Nephron progenitor cell (in vitro differentiated cells): Measurements from ENCODE around the gene MRPL22.
A peak's percentile ranks its signal among the peaks of the same experiment; 100 is the strongest.
"Not testable (repeated sequence)": the region's sequence is repeated elsewhere in the genome, so short reads cannot be mapped to it uniquely, and the experiment has no call there.

Experiments
- DNase-seq: peaks from one replicate; pipeline ENCODE4 v3.0.0; 2021
- H3K27ac Mint-ChIP-seq: 2 replicates; pipeline ENCODE4 v1.8.0; 2021; ENCODE audit warnings: mild to moderate bottlenecking, moderate library complexity, mixed read lengths
- H3K27me3 Mint-ChIP-seq: 2 replicates; pipeline ENCODE4 v1.8.0; 2021; ENCODE audit warnings: mild to moderate bottlenecking, low read depth, mixed read lengths; ENCODE audit not compliant: poor library complexity
- H3K36me3 Mint-ChIP-seq: 2 replicates; pipeline ENCODE4 v1.8.0; 2021; ENCODE audit warnings: low read depth, mixed read lengths
- H3K4me1 Mint-ChIP-seq: 2 replicates; pipeline ENCODE4 v1.8.0; 2021; ENCODE audit warnings: mixed read lengths
- H3K4me3 Mint-ChIP-seq: 2 replicates; pipeline ENCODE4 v1.8.0; 2021; ENCODE audit warnings: mild to moderate bottlenecking, moderate library complexity, mixed read lengths
- H3K9me3 Mint-ChIP-seq: 2 replicates; pipeline ENCODE4 v1.8.0; 2021; ENCODE audit warnings: mild to moderate bottlenecking, moderate library complexity, mixed read lengths
- CTCF ChIP-seq: fragments of 200-600 bp; sonication (generic); IDR thresholded peaks from 2 replicates; pipeline ENCODE4 v1.5.0; 2021; ENCODE audit warnings: antibody characterized with exemption

The MRPL22 gene

DNA sequence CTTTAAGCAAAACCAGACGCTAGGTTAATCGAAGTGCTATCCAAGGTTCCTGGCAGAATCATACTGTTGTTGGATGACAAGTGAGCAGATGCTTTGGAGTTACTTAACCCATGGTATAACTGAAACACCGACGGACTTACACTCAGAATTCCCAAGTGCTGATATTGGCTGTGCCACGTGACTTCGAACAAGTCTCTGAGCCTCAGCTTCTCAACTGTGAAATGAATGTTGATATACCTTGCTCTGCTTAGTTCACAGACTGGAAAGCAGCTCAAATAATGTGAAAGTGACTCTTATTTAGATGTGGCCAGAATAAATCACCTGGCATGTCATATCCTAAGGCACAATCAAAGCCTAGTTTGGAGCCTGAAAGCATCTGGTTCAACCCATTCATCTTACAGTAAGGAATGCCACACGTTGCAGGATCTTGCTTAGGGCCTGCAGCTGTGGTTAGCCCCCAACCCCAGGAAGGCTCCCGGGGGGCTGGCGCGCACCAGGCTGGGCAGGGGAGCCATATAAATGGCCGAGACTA lies 3.6 kb upstream of the MRPL22 start:
- Mint-ChIP-seq H3K27me3 (no peaks in the 10 kb centered on the region), H3K4me1 (peaks cover 21% of the 10 kb centered on the region), H3K27ac (no peak overlapping the region), H3K9me3 (no peaks in the 10 kb centered on the region), H3K4me3 (peak overlapping the region; percentile 92), H3K36me3 (peaks cover 28% of the 10 kb centered on the region)
- no peak for DNase-seq
- no peak for TF ChIP-seq CTCF

DNA sequence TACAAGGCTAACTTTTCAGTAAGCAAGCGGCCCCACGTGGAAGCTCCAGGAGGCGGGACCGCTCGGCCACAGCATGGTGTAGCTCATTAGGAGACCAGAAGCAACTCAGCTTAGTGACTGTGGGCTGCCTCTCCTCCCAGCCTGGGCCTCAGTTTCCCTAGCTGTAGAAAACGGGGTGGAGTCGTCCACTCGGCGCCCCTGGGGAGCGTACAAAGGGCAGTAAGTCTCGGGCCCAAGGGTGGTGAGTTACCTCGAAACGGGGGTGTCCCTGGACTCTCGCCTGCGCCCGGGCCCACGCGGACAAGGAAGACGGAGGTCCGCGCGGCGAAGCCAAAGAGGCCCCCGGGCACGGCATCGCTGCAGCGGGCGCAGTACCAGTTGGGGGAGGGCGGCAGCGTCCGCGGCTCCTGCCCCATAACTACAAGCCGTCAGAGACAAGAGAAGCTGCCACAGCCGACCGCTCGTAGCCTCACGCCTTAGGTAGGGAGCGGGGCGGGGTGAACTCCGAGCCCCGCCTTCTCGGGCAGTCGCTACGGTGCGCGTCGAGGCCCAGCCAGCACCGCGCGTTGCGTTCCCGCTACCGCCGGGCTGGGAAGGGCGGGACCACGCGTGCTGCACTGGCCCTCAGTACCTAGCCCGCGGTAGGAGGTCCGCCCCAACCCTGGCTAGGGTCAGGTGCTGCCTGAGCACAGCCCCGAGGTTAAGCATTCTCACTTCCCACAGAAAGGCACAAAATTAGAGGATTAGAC lies 3.0 kb upstream of the MRPL22 start, which contains the start of gene GEMIN5:
TSS of gene GEMIN5 (minus strand) at position 494 of the 749 bp plus-strand sequence. CDS start at position 416, 78 bp downstream.
- Mint-ChIP-seq H3K4me1 (peaks cover 27% of the 10 kb centered on the region), H3K36me3 (peaks cover 22% of the 10 kb centered on the region), H3K27ac (peak within 1 kb of the TSS; percentile 49), H3K27me3 (no peaks in the 10 kb centered on the region), H3K4me3 (peak within 1 kb of the TSS; percentile 92), H3K9me3 (no peaks in the 10 kb centered on the region)
- no peak for TF ChIP-seq CTCF
- DNase-seq = peak; percentile 82

DNA sequence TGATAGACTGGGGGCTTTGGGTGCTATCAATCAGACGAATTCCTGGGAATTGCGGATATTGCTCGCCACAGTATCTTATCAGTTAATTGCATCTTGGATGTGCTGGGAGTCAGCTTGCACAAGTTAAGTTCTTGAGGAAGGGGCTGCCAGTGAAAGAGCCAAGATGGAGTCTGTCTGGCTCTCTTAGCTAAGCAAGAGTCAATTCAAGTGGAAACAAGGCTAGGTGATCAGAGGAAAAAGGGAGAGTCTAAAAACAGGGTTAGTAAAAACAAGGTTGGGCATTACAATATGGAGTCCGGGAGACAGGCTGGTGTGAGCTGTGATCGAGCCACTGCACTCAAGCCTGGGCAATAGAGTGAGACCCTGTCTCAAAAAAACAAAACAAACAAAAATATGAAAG lies 1.5 kb upstream of the MRPL22 start:
- DNase-seq, H3K27me3 Mint-ChIP-seq, H3K9me3 Mint-ChIP-seq, H3K27ac Mint-ChIP-seq: not testable (repeated sequence)
- Mint-ChIP-seq H3K36me3 (peaks cover 13% of the 10 kb centered on the region), H3K4me3 (peak overlapping the region; percentile 22), H3K4me1 (peaks cover 27% of the 10 kb centered on the region)

DNA sequence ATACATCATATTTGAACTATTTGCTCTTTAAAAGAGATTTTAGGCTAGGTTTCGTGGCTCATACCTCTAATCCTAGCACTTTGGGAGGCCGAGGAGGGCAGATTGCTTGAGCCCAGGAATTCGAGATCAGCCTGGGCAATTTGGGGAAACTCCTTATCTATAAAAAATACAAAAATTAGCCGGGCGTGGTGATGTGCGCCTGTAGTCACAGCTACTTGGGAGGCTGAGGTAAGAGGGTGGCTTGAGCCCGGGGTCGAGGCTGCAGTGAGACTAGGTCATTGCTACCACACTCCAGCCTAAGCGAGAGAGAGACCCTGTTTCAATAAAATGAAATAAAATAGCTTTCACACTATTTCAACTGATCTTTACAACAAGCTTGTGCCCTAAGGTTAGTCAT lies 500 bp upstream of the MRPL22 start:
- Mint-ChIP-seq H3K4me1 (peaks cover 24% of the 10 kb centered on the region), H3K36me3 (peaks cover 4% of the 10 kb centered on the region), H3K27ac (no peak overlapping the region), H3K4me3 (peak overlapping the region; percentile 98), H3K27me3 (no peaks in the 10 kb centered on the region), H3K9me3 (no peaks in the 10 kb centered on the region)
- TF ChIP-seq CTCF = no peak
- no peak for DNase-seq

DNA sequence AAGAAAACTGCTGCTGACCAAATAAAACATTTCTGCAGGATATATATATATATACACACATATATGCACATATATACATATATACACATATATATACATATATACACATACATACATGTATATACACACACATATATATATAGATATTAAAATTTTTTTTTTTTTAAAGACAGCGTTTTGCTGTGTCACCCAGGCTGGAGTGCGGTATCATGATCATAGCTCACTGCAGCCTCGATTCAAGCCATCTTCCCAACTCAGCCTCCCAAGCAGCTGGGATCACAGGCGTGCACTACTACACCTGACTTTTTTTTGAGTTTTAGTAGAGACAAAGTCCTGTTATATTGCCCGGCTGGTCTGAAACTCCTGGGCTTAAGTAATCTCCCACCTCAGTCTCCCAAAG lies 2.7 kb downstream of the MRPL22 start:
- TF ChIP-seq CTCF = no peak
- Mint-ChIP-seq H3K27me3 (no peaks in the 10 kb centered on the region), H3K27ac (no peak overlapping the region), H3K4me3 (no peak overlapping the region), H3K4me1 (peaks cover 7% of the 10 kb centered on the region), H3K36me3 (peaks cover 5% of the 10 kb centered on the region), H3K9me3 (no peaks in the 10 kb centered on the region)
- no peak for DNase-seq

DNA sequence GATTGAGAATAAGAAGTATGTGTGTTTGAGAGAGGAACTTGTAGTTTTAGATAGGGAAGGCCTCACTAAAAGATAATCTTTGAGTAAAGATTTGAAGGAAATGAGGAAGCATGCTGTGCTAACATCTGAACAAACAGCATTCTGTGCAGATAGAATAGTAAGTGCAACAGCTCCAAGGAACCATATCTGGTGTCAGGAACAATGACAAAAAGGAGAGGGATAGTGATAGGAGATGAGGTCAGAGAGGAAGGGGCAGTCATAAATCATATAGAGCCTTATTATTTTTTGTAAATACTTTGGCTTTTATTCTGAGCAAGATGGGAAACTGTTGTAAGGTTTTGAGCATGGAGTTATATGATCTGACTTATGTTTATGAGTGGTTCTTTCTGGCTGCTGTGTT lies 3.8 kb downstream of the MRPL22 start:
- TF ChIP-seq CTCF = no peak
- no peaks in the 10 kb centered on the region for H3K27me3 Mint-ChIP-seq
- no peak overlapping the region for H3K4me3 Mint-ChIP-seq
- H3K4me1 Mint-ChIP-seq = peaks cover 7% of the 10 kb centered on the region
- no peak overlapping the region for H3K27ac Mint-ChIP-seq
- H3K36me3 Mint-ChIP-seq = peaks cover 5% of the 10 kb centered on the region
- no peaks in the 10 kb centered on the region for H3K9me3 Mint-ChIP-seq
- DNase-seq = no peak
